ENCODE data around the gene FRS2. TPM values are rescaled to one million over a fixed set of nuclear protein-coding genes. Genes with fewer than 3 reads are reported as not detected.
A peak's percentile ranks its signal among the peaks of the same experiment; 100 is the strongest.

The FRS2 gene
- total RNA-seq, 4 donors from 2014 or later = 16.7 to 48.6 (median 25.3) TPM

GRCh38 chr12:69524331-69524630, 54.1 kb downstream of the FRS2 start:
- H3K4me1 ChIP-seq = peaks cover 0 to 13% (median 3%) of the 10 kb centered on the region in 4 donors
- TF ChIP-seq, protein P1, sequence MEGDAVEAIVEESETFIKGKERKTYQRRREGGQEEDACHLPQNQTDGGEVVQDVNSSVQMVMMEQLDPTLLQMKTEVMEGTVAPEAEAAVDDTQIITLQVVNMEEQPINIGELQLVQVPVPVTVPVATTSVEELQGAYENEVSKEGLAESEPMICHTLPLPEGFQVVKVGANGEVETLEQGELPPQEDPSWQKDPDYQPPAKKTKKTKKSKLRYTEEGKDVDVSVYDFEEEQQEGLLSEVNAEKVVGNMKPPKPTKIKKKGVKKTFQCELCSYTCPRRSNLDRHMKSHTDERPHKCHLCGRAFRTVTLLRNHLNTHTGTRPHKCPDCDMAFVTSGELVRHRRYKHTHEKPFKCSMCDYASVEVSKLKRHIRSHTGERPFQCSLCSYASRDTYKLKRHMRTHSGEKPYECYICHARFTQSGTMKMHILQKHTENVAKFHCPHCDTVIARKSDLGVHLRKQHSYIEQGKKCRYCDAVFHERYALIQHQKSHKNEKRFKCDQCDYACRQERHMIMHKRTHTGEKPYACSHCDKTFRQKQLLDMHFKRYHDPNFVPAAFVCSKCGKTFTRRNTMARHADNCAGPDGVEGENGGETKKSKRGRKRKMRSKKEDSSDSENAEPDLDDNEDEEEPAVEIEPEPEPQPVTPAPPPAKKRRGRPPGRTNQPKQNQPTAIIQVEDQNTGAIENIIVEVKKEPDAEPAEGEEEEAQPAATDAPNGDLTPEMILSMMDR (IDR thresholded peaks at IDR 0.05) = no peak
- TF ChIP-seq EP300 (IDR thresholded peaks at IDR 0.05; ENCODE audit: low read depth) = no peak
- no peaks in the 10 kb centered on the region for H3K9me3 ChIP-seq
- no peaks in the 10 kb centered on the region for H3K27me3 ChIP-seq
- no peak overlapping the region for H3K4me3 ChIP-seq
- no peak for DNase-seq
- in situ Hi-C loops (cut with MboI; ENCODE audit: low pct_ligation_motif_present in 1 of 4, low pct_unique_long_range_greater_than_20kb in 1 of 4, low sequenced_read_pairs in 3 of 4) = no loop called here
- H3K36me3 ChIP-seq = no peaks in the 10 kb centered on the region
- WGBS, 2 donors (ENCODE audit: low coverage in 1 of 2) = 93% methylated on average over 2 of the region's 2 CpGs; no CpG with 5 or more reads in 1 of the 2 donors
- H3K27ac ChIP-seq = no peak overlapping the region
- intact Hi-C loops (cut with DNase I; ENCODE audit: low total_unique reads) = no loop called here

GRCh38 chr12:69524755-69525469, 54.7 kb downstream of the FRS2 start:
- H3K27ac ChIP-seq = no peak overlapping the region
- H3K4me3 ChIP-seq = no peak overlapping the region
- no peaks in the 10 kb centered on the region for H3K27me3 ChIP-seq
- peaks cover 0 to 13% (median 3%) of the 10 kb centered on the region in 4 donors for H3K4me1 ChIP-seq
- no peak for DNase-seq
- H3K9me3 ChIP-seq = no peaks in the 10 kb centered on the region
- WGBS, 2 donors (ENCODE audit: low coverage in 1 of 2) = 82 to 100% methylated on average over 1 to 2 of the region's 2 CpGs
- no peak for TF ChIP-seq POLR2A (IDR thresholded peaks at IDR 0.05)
- no peak for TF ChIP-seq EP300 (IDR thresholded peaks at IDR 0.05; ENCODE audit: low read depth)
- TF ChIP-seq, protein P1 (IDR thresholded peaks at IDR 0.05) = no peak
- no peak for TF ChIP-seq POLR2AphosphoS5 (IDR thresholded peaks at IDR 0.05)
- intact Hi-C loops (cut with DNase I; ENCODE audit: low total_unique reads) = no loop called here
- in situ Hi-C loops (cut with MboI; ENCODE audit: low pct_ligation_motif_present in 1 of 4, low pct_unique_long_range_greater_than_20kb in 1 of 4, low sequenced_read_pairs in 3 of 4) = no loop called here
- H3K36me3 ChIP-seq = no peaks in the 10 kb centered on the region

DNA sequence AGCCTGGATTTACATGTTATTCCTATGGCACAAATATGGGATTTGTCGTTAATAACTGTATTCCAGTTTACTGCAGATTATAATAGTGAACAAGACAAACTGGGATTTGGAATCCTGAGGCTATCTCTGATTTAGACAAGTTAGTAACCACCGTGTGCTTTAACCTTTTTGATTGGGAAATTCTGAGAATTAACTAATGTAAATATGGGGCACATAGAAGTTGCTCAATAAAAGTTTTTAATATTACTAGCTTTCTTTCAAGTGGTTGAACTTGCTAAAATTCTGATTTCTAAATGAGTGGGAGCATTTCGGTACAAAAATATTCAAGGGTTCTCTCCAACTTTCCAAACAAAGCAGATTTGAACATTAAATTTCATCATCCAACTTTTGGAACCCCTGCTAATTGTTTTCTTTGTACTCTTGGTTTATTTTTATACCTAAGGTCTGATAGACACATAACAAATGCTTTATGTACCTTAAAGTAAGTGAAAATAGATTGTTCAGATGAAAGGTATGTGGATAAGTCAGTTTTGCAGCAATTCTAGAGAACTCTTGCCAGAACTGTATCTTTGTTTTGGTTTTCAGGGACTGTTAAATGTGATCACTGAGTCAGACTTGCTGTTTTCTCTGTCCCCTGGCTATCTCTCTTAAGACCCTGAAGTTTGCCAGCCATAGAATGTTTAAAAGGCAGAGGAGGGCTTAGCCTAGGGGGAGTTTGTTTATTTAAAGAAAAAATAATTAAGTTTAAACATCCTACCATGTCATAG, 57.5 kb downstream of the FRS2 start:
- Histone ChIP-seq H3K4me1 (peaks cover 0 to 13% (median 3%) of the 10 kb centered on the region in 4 donors), H3K9me3 (no peaks in the 10 kb centered on the region), H3K4me3 (no peak overlapping the region), H3K27ac (peak overlapping the region in 3 of 4 donors; percentile 18 to 51 (median 23)), H3K27me3 (no peaks in the 10 kb centered on the region), H3K36me3 (no peaks in the 10 kb centered on the region)
- no peak for DNase-seq
- TF ChIP-seq POLR2A (IDR thresholded peaks at IDR 0.05) = no peak
- TF ChIP-seq POLR2AphosphoS5 (IDR thresholded peaks at IDR 0.05) = no peak
- TF ChIP-seq, protein P1 (IDR thresholded peaks at IDR 0.05) = no peak
- no peak for TF ChIP-seq EP300 (IDR thresholded peaks at IDR 0.05; ENCODE audit: low read depth)
- intact Hi-C loops (cut with DNase I; ENCODE audit: low total_unique reads) = no loop called here
- in situ Hi-C loops (cut with MboI; ENCODE audit: low pct_ligation_motif_present in 1 of 4, low pct_unique_long_range_greater_than_20kb in 1 of 4, low sequenced_read_pairs in 3 of 4) = no loop called here
- 67 to 70% methylated on average over 3 of the region's 3 CpGs for WGBS, 2 donors (ENCODE audit: low coverage in 1 of 2)

- H3K27ac ChIP-seq = peak overlapping the region in 3 of 4 donors; percentile 18 to 51 (median 23)
- TF ChIP-seq EP300 (IDR thresholded peaks at IDR 0.05; ENCODE audit: low read depth) (no peak), POLR2AphosphoS5 (IDR thresholded peaks at IDR 0.05) (no peak), POLR2A (IDR thresholded peaks at IDR 0.05) (no peak)
- TF ChIP-seq, protein P1 (IDR thresholded peaks at IDR 0.05) = no peak
- H3K9me3 ChIP-seq = no peaks in the 10 kb centered on the region
- in situ Hi-C loops (cut with MboI; ENCODE audit: low pct_ligation_motif_present in 1 of 4, low pct_unique_long_range_greater_than_20kb in 1 of 4, low sequenced_read_pairs in 3 of 4) (no loop called here), intact Hi-C loops (cut with DNase I; ENCODE audit: low total_unique reads) (no loop called here)
- H3K27me3 ChIP-seq = no peaks in the 10 kb centered on the region
- peaks cover 0 to 6% (median 0%) of the 10 kb centered on the region in 4 donors for H3K36me3 ChIP-seq
- 82 to 90% methylated on average over 2 of the region's 2 CpGs for WGBS, 2 donors (ENCODE audit: low coverage in 1 of 2)
- H3K4me3 ChIP-seq = no peak overlapping the region
- peaks cover 0 to 16% (median 3%) of the 10 kb centered on the region in 4 donors for H3K4me1 ChIP-seq
- no peak for DNase-seq
Observed at GRCh38 chr12:69529021-69529420, 58.8 kb downstream of the FRS2 start.
